Measurements from ENCODE around the gene NME1. TPM values are rescaled to one million over a fixed set of nuclear protein-coding genes. Genes with fewer than 3 reads are reported as not detected.
A peak's percentile ranks its signal among the peaks of the same experiment; 100 is the strongest.

NME1 gene
- total RNA-seq, 1 experiment from 2014 or later = 324 TPM

GRCh38 chr17:51149163-51149562, 4.2 kb upstream of the NME1 start:
- TF ChIP-seq CTCF (IDR thresholded peaks at IDR 0.05; ENCODE audit: unreplicated experiment) = no peak
- no peak for DNase-seq (ENCODE audit: unreplicated experiment)
- intact Hi-C loops (cut with micrococcal nuclease) = no loop called here
- Mint-ChIP-seq H3K4me3 (ENCODE audit: unreplicated experiment) (no peak overlapping the region), H3K27ac (ENCODE audit: low read depth, unreplicated experiment) (no peak overlapping the region), H3K27me3 (ENCODE audit: insufficient read depth, unreplicated experiment) (no peaks in the 10 kb centered on the region), H3K36me3 (ENCODE audit: insufficient read depth, unreplicated experiment) (no peaks in the 10 kb centered on the region), H3K9me3 (ENCODE audit: unreplicated experiment) (no peaks in the 10 kb centered on the region), H3K4me1 (ENCODE audit: insufficient read depth, unreplicated experiment) (no peaks in the 10 kb centered on the region)
- no TSS peak for BruUV-seq (replicated peaks)
- ChIA-PET POLR2A (interaction anchor here (0.9 to 7.5 kb wide), 2 partner anchors 27 to 28 kb away, joined by 4 to 145 read pairs; partner anchors contain the start of gene SPAG9), CTCF (no interaction called here)

DNA sequence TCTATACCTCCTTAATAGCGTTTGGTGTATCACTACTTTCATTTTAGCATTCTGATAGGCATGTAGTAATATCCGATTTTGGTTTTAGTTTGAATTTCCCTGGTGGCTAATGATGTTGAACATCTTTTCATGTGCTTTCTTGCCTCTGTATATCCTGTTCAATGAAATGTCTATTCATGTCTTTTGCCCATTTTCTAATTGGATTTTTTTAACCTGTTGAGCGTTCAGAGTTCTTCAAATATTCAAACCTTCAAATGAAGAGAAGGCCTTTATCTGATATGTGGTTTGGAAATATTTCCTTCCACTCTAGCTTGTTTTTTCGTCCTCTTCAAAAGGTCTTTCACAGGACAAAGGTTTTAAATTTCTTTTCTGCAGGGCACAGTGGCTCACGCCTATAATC, 2.4 kb upstream of the NME1 start:
- BruUV-seq (replicated peaks) = no TSS peak
- no peak for TF ChIP-seq CTCF (IDR thresholded peaks at IDR 0.05; ENCODE audit: unreplicated experiment)
- no peaks in the 10 kb centered on the region for H3K27me3 Mint-ChIP-seq (ENCODE audit: insufficient read depth, unreplicated experiment)
- peaks cover 8% of the 10 kb centered on the region for H3K36me3 Mint-ChIP-seq (ENCODE audit: insufficient read depth, unreplicated experiment)
- H3K4me1 Mint-ChIP-seq (ENCODE audit: insufficient read depth, unreplicated experiment) = no peaks in the 10 kb centered on the region
- ChIA-PET CTCF (interaction anchor here (0.7 to 1.2 kb wide), 4 partner anchors 32 to 150 kb away, joined by 3 to 7 read pairs (median 4); no protein-coding TSS in a partner anchor), POLR2A (interaction anchor here (1.3 to 7.5 kb wide), 2 partner anchors 9 to 30 kb away, joined by 3 to 145 read pairs; partner anchors contain the start of gene SPAG9)
- H3K4me3 Mint-ChIP-seq (ENCODE audit: unreplicated experiment) = no peak overlapping the region
- intact Hi-C loops (cut with micrococcal nuclease) = loop anchor here (5.0 kb wide), 2 partner anchors 199 to 284 kb away; partner anchors contain the start of gene TOB1
- no peak for DNase-seq (ENCODE audit: unreplicated experiment)
- H3K9me3 Mint-ChIP-seq (ENCODE audit: unreplicated experiment) = no peaks in the 10 kb centered on the region
- no peak overlapping the region for H3K27ac Mint-ChIP-seq (ENCODE audit: low read depth, unreplicated experiment)

DNA sequence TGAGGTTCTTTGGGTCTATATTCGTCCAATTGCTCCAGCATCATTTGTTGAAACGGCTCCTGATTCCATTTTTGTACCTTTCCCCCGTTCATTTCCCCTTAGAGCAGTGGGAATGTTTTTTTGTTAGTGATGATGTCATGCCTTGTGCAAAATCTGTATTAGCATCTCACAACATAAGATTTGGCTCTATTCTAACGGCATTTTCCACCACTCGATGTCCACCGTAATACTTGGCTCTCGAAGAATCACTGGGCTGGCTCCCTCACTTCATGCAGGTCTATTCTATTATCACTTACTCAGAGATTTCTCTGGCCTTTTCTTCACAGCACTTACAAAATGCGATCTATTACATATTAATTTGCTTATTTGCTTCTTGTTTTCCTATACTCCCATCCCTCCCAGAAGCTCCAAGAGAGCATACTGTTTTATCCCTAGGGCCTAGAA, 571 bp upstream of the NME1 start:
- BruUV-seq (replicated peaks) = no TSS peak
- H3K4me3 Mint-ChIP-seq (ENCODE audit: unreplicated experiment) = no peak overlapping the region
- no peak for DNase-seq (ENCODE audit: unreplicated experiment)
- no peaks in the 10 kb centered on the region for H3K4me1 Mint-ChIP-seq (ENCODE audit: insufficient read depth, unreplicated experiment)
- no peaks in the 10 kb centered on the region for H3K27me3 Mint-ChIP-seq (ENCODE audit: insufficient read depth, unreplicated experiment)
- POLR2A ChIA-PET = interaction anchor here (0.7 to 7.5 kb wide), 24 partner anchors 10 to 444 kb away, joined by 3 to 145 read pairs (median 4); partner anchors contain the start of genes MBTD1, NME2, SPAG9 and TOB1
- intact Hi-C loops (cut with micrococcal nuclease) = loop anchor here (1.0 to 5.0 kb wide), 6 partner anchors 33 to 300 kb away; partner anchors contain the start of gene TOB1
- no peaks in the 10 kb centered on the region for H3K9me3 Mint-ChIP-seq (ENCODE audit: unreplicated experiment)
- H3K27ac Mint-ChIP-seq (ENCODE audit: low read depth, unreplicated experiment) = no peak overlapping the region
- no peak for TF ChIP-seq CTCF (IDR thresholded peaks at IDR 0.05; ENCODE audit: unreplicated experiment)
- CTCF ChIA-PET = interaction anchor here (0.6 to 2.7 kb wide), 23 partner anchors 10 to 300 kb away, joined by 3 to 83 read pairs (median 5); partner anchors contain the start of gene SPAG9
- H3K36me3 Mint-ChIP-seq (ENCODE audit: insufficient read depth, unreplicated experiment) = peaks cover 27% of the 10 kb centered on the region

DNA sequence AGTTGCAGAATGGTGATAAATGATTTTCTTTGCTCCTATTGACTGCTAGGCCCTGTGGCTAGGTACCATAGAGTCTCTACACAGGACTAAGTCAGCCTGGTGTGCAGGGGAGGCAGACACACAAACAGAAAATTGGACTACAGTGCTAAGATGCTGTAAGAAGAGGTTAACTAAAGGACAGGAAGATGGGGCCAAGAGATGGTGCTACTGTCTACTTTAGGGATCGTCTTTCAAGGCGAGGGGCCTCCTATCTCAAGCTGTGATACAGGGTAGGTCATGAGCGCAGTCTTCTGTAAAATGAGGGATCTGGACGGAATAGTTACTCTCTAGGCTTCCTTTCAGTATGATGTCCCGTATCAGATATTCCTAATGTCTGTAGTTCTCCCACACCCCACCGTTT, 817 bp downstream of the NME1 start:
- Mint-ChIP-seq H3K9me3 (ENCODE audit: unreplicated experiment) (no peaks in the 10 kb centered on the region), H3K27me3 (ENCODE audit: insufficient read depth, unreplicated experiment) (no peaks in the 10 kb centered on the region), H3K36me3 (ENCODE audit: insufficient read depth, unreplicated experiment) (peaks cover 37% of the 10 kb centered on the region), H3K27ac (ENCODE audit: low read depth, unreplicated experiment) (no peak overlapping the region), H3K4me3 (ENCODE audit: unreplicated experiment) (no peak overlapping the region), H3K4me1 (ENCODE audit: insufficient read depth, unreplicated experiment) (no peaks in the 10 kb centered on the region)
- no peak for DNase-seq (ENCODE audit: unreplicated experiment)
- POLR2A ChIA-PET = interaction anchor here (0.7 to 7.5 kb wide), 9 partner anchors 9 to 302 kb away, joined by 3 to 145 read pairs (median 6); partner anchors contain the start of genes MBTD1, NME2, SPAG9 and UTP18
- intact Hi-C loops (cut with micrococcal nuclease) = loop anchor here (5.0 kb wide), 2 partner anchors 202 to 287 kb away; partner anchors contain the start of gene TOB1
- CTCF ChIA-PET = interaction anchor here (0.7 to 2.7 kb wide), 10 partner anchors 8 to 301 kb away, joined by 3 to 83 read pairs (median 5); partner anchors contain the start of gene SPAG9
- BruUV-seq (replicated peaks) = TSS peak; percentile 49
- no peak for TF ChIP-seq CTCF (IDR thresholded peaks at IDR 0.05; ENCODE audit: unreplicated experiment)

Measured in MCF 10A (cell line).